Fibroblast of the conjunctiva (primary cell): ENCODE measurements around the gene DCAF12L2.
"Not testable (repeated sequence)": the region's sequence is repeated elsewhere in the genome, so short reads cannot be mapped to it uniquely, and the experiment has no call there.

Experiments used
- DNase-seq: peaks from one replicate; pipeline ENCODE4 v3.0.0-alpha.2; 2010; ENCODE audit warnings: low read depth

Gene DCAF12L2

GRCh38 chrX:126165721-126166461 lies at the start of gene DCAF12L2:
TSS of gene DCAF12L2 (minus strand) at chrX:126166289. CDS start at chrX:126165924, 365 bp downstream.
- DNase-seq = no peak

- not testable (repeated sequence) for DNase-seq
Observed at GRCh38 chrX:126190888-126191287, 24.8 kb upstream of the DCAF12L2 start.

- no peak for DNase-seq
Observed at GRCh38 chrX:126177133-126177840, 11.2 kb upstream of the DCAF12L2 start.

GRCh38 chrX:126170720-126171119 lies 4.6 kb upstream of the DCAF12L2 start:
- DNase-seq = no peak

- no peak for DNase-seq
Observed at GRCh38 chrX:126167560-126167959, 1.5 kb upstream of the DCAF12L2 start.

- DNase-seq = no peak
Observed at GRCh38 chrX:126165401-126165720, 728 bp downstream of the DCAF12L2 start.

GRCh38 chrX:126164689-126165400 lies 1.2 kb downstream of the DCAF12L2 start:
- no peak for DNase-seq

GRCh38 chrX:126164226-126164625 lies 1.9 kb downstream of the DCAF12L2 start:
- no peak for DNase-seq

- no peak for DNase-seq
Observed at GRCh38 chrX:126141014-126141413, 25.1 kb downstream of the DCAF12L2 start.

GRCh38 chrX:126137899-126138298 lies 28.2 kb downstream of the DCAF12L2 start:
- no peak for DNase-seq

GRCh38 chrX:126124721-126125120 lies 41.4 kb downstream of the DCAF12L2 start:
- DNase-seq = no peak
